ENCODE measurements around the gene LPCAT1.

DNA sequence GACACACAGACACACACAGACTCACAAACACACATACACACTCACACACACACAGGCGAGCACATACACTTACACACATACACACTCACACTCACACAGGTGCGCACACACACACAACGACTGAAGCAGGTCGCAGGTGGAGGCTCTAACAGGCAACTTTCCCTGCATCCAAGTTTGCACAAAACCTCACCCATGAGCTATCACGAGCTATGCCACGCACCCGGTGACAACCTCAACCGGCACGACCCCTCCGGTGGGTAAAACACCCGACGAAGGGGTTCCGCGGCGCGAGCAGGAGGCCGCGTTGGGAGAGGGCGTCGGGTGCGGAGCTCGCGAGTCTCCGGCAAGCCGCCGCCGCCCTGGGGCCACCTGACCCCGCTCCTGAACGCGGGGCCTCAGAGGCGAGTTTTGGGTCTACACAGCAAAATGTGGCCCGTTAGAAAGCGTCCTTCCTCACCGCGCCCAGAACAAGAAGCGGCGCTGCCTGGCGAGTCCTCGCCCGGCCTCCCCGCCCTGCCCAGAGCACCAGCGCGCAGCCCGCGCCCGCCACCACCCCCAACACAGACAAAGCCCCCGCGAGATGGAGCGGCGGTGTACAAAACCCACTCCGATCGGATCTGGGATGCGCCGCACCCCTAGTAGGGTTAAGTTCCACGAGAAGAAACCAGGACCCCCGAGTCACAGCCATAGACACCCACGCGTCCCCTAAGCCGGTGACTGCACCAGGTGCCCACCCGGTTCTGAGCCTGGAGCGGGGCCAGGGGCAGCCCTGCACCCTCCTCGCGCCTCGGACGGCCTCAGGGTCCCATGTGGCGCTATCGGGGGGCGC is 79.2 kb downstream of the LPCAT1 start:
- TF ChIP-seq, protein P1, sequence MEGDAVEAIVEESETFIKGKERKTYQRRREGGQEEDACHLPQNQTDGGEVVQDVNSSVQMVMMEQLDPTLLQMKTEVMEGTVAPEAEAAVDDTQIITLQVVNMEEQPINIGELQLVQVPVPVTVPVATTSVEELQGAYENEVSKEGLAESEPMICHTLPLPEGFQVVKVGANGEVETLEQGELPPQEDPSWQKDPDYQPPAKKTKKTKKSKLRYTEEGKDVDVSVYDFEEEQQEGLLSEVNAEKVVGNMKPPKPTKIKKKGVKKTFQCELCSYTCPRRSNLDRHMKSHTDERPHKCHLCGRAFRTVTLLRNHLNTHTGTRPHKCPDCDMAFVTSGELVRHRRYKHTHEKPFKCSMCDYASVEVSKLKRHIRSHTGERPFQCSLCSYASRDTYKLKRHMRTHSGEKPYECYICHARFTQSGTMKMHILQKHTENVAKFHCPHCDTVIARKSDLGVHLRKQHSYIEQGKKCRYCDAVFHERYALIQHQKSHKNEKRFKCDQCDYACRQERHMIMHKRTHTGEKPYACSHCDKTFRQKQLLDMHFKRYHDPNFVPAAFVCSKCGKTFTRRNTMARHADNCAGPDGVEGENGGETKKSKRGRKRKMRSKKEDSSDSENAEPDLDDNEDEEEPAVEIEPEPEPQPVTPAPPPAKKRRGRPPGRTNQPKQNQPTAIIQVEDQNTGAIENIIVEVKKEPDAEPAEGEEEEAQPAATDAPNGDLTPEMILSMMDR (IDR thresholded peaks at IDR 0.05 in 2 of 3, conservative IDR thresholded peaks at IDR 0.05 in 1 of 3; ENCODE audit: control insufficient read depth in 2 of 3, extremely low read depth in 1 of 3, insufficient read depth in 1 of 3, low read depth in 3 of 3, low read length in 3 of 3): no peak
- TF ChIP-seq, protein P2, sequence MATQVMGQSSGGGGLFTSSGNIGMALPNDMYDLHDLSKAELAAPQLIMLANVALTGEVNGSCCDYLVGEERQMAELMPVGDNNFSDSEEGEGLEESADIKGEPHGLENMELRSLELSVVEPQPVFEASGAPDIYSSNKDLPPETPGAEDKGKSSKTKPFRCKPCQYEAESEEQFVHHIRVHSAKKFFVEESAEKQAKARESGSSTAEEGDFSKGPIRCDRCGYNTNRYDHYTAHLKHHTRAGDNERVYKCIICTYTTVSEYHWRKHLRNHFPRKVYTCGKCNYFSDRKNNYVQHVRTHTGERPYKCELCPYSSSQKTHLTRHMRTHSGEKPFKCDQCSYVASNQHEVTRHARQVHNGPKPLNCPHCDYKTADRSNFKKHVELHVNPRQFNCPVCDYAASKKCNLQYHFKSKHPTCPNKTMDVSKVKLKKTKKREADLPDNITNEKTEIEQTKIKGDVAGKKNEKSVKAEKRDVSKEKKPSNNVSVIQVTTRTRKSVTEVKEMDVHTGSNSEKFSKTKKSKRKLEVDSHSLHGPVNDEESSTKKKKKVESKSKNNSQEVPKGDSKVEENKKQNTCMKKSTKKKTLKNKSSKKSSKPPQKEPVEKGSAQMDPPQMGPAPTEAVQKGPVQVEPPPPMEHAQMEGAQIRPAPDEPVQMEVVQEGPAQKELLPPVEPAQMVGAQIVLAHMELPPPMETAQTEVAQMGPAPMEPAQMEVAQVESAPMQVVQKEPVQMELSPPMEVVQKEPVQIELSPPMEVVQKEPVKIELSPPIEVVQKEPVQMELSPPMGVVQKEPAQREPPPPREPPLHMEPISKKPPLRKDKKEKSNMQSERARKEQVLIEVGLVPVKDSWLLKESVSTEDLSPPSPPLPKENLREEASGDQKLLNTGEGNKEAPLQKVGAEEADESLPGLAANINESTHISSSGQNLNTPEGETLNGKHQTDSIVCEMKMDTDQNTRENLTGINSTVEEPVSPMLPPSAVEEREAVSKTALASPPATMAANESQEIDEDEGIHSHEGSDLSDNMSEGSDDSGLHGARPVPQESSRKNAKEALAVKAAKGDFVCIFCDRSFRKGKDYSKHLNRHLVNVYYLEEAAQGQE (IDR thresholded peaks at IDR 0.05; ENCODE audit: low read depth, low read length): no peak
